Epithelial cell of esophagus (primary cell): ENCODE results near the gene HDGFL1.

Source experiments
- DNase-seq: peaks from one replicate; pipeline ENCODE4 v3.0.0; 2010; ENCODE audit warnings: low read depth
- H3K4me3 ChIP-seq: 2 replicates; pipeline ENCODE4 v1.5.1; 2011; ENCODE audit warnings: mild to moderate bottlenecking, low read length, control low read depth
- CTCF ChIP-seq: IDR thresholded peaks from 2 replicates; pipeline ENCODE4 v1.5.1; 2011; ENCODE audit warnings: low read depth, mild to moderate bottlenecking, low read length, control low read depth, inconsistent platforms; ENCODE audit not compliant: insufficient read depth; ENCODE audit errors: missing control alignments

Gene HDGFL1

GRCh38 chr6:22569281-22570184, at the start of gene HDGFL1:
HDGFL1 (plus strand) TSS chr6:22569566; CDS start chr6:22569576, 10 bp downstream.
- no peak for DNase-seq
- no peak within 1 kb of the TSS for H3K4me3 ChIP-seq

GRCh38 chr6:22521035-22521434, 48.3 kb upstream of the HDGFL1 start:
- no peak for TF ChIP-seq CTCF
- H3K4me3 ChIP-seq: no peak overlapping the region
- no peak for DNase-seq

More at GRCh38 chr6:22569281-22570184, at the start of gene HDGFL1:
- TF ChIP-seq CTCF: no peak

- H3K4me3 ChIP-seq: no peak overlapping the region
- TF ChIP-seq CTCF: no peak
Observed at GRCh38 chr6:22526736-22527135, 42.6 kb upstream of the HDGFL1 start.

GRCh38 chr6:22529866-22530265, 39.5 kb upstream of the HDGFL1 start:
- no peak overlapping the region for H3K4me3 ChIP-seq
- no peak for TF ChIP-seq CTCF
- no peak for DNase-seq

More at GRCh38 chr6:22526736-22527135, 42.6 kb upstream of the HDGFL1 start:
- DNase-seq: no peak

- no peak for DNase-seq
- no peak for TF ChIP-seq CTCF
- no peak overlapping the region for H3K4me3 ChIP-seq
Observed at GRCh38 chr6:22530506-22530905, 38.9 kb upstream of the HDGFL1 start.

- no peak overlapping the region for H3K4me3 ChIP-seq
- DNase-seq: no peak
- TF ChIP-seq CTCF: no peak
Observed at GRCh38 chr6:22536122-22536521, 33.2 kb upstream of the HDGFL1 start.
